Right cardiac atrium (tissue), 5 donors: ENCODE data around the gene TPCN2. TPM values are rescaled to one million over a fixed set of nuclear protein-coding genes. Genes with fewer than 3 reads are reported as not detected.

Experiments
- ATAC-seq, 2 donors: fragments of 200-7000 bp; cut with Tn5 transposase; one replicate each; pipeline versions ENCODE4 v1.8.0 to v1.9.1; 2020; ENCODE audit warnings: moderate library complexity in 2 of 2, mild to moderate bottlenecking in 1 of 2
- DNase-seq, 3 donors: peaks; one replicate each; pipeline ENCODE4 v3.0.0-alpha.2; 2020
- H3K27ac ChIP-seq: one replicate; pipeline ENCODE4 v1.5.1; 2013; ENCODE audit warnings: mild to moderate bottlenecking, low read length, control low read depth, moderate library complexity
- H3K27me3 ChIP-seq: one replicate; pipeline ENCODE4 v1.6.1; 2013; ENCODE audit not compliant: control insufficient read depth, insufficient read depth
- H3K4me1 ChIP-seq: one replicate; pipeline ENCODE4 v1.6.1; 2013; ENCODE audit warnings: low read length; ENCODE audit not compliant: control insufficient read depth, insufficient read depth
- H3K4me3 ChIP-seq: one replicate; pipeline ENCODE4 v1.5.1; 2013; ENCODE audit warnings: low read length, control low read depth
- H3K9me3 ChIP-seq: one replicate; pipeline ENCODE4 v1.6.1; 2013; ENCODE audit warnings: low read length; ENCODE audit not compliant: control insufficient read depth
- WGBS: extraction: QIAGEN DNeasy Blood & Tissue Kit; methylation state at CpG from one replicate; pipeline ENCODE4 v1.1.7; 2013; 5-methylcytosine and 5-hydroxymethylcytosine counted together
- intact Hi-C, 4 donors: fragments of 100-400 bp; cut with DNase I; formaldehyde crosslinking; loops; one replicate each; pipeline versions ENCODE4 v1.11.0 to v1.14.0; 2022 to 2023
- polyA plus RNA-seq: library from polyadenylated mRNA; stranded (reverse); fragments of 200-250 nt; gene quantifications from one replicate; pipeline ENCODE4 v1.2.3, GENCODE V29; 2013
- total RNA-seq, 4 donors: library from RNA; stranded (reverse); fragmentation: NEBNext Ultra II Directional; extraction: Animal tissue kit (Norgen Biotek cat#: 25700); gene quantifications; one replicate each; pipeline ENCODE4 v1.2.1, GENCODE V29; 2021
- donor health status: healthy with polysubstance abuse.
- donor health status: DM: no; HTN: yes; CAD: no.
- donor health status: DM: no; HTN: no; CAD: no.
- donor health status: DM: no; HTN: yes; CAD: no; lungs with severe emphysema.
- donor health status: DM: yes; HTN: yes; CAD: no.

The TPCN2 gene
- total and polyA plus RNA-seq, 5 donors, result 7.0 to 11.1 (median 8.3) TPM

DNA sequence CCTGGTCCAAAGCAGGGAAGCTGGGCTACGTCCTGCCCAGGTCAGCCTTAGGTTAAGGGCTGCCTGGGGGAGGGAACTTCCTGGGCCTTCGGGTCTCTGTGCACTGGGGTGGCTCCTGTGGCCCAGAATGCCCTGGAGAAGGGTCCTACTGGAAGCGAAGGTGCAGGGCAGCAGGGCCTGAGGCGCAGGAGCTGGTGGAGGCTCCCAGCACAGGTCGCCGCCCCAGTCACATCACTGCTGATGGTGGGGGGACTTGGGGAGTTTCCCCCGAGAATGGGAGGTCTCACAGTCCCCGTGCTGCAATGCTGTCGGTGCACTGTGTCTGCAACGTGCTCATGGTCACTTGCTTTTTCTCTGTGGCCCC lies 106.2 kb downstream of the TPCN2 start:
- intact Hi-C loops, result no loop called here
- Histone ChIP-seq H3K4me1 (peaks cover 8% of the 10 kb centered on the region), H3K9me3 (no peaks in the 10 kb centered on the region), H3K27ac (no peak overlapping the region), H3K27me3 (no peaks in the 10 kb centered on the region), H3K4me3 (no peak overlapping the region)
- ATAC-seq (no peak), DNase-seq (no peak)
- 82% methylated on average over 10 of the region's 10 CpGs for WGBS

DNA sequence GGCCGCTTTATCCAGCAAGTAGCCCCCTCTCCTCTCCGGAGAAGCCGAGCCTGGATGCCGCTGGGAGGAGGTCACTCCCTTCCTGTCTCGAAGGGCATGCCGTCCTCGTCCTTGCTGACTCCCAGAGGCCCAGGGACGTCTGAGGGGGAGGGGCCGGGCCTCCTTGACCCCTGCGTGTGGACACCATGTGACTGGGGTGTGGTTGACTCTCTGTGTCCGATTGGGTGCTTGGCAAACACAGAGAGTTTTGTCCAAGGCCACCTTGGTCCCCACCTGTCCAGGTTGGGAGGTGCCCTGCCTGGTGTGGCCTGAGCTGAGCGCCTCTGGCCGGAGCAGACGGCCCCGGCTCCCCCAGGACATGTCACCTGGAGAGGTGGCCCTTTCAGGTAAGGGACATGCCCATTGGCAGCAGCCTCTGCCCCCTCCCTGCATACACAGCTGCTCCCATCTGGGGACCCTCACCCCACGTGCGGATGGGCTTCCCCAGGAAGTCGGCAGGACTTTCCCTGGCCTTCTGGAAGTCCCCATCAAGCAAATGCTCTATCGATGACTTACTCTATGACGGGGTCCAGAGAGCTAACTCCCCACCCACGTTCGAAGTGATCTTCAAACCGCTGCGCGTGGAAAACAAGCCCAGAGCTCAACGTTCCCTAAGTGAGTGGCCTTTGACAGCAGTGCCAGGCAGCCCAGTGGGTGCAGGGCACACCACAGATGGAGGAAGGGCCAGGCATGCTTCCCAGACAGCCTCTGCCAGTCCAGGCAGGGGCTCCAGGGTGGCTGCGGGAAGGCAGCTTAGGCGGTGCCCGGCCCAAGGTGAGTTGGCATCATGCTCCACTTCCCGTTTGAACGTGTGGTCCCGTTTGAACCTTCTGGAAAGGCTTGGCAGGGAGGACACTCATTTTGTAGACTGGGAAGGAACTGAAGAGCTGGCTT lies 106.8 kb downstream of the TPCN2 start, which contains the start of gene SMIM38:
TSS of gene SMIM38 (plus strand) at position 634 of the 933 bp plus-strand sequence. CDS start 1,912 bp downstream, outside the sequence.
- intact Hi-C loops, result no loop called here
- Histone ChIP-seq H3K27ac (no peak within 1 kb of the TSS), H3K4me3 (no peak within 1 kb of the TSS), H3K4me1 (peaks cover 8% of the 10 kb centered on the region), H3K27me3 (no peaks in the 10 kb centered on the region), H3K9me3 (no peaks in the 10 kb centered on the region)
- peak in 1 of 3 donors; percentile 43 for DNase-seq
- no peak for ATAC-seq
- WGBS, result 59% methylated on average over 32 of the region's 32 CpGs

- no peak overlapping the region for H3K27ac ChIP-seq
- ATAC-seq (no peak), DNase-seq (peak in 1 of 3 donors; percentile 64)
- H3K9me3 ChIP-seq, result no peaks in the 10 kb centered on the region
- 64% methylated on average over 13 of the region's 13 CpGs for WGBS
- H3K4me3 ChIP-seq, result no peak overlapping the region
- H3K4me1 ChIP-seq, result peaks cover 11% of the 10 kb centered on the region
- H3K27me3 ChIP-seq, result no peaks in the 10 kb centered on the region
- intact Hi-C loops, result no loop called here
Observed at GRCh38 chr11:69156235-69156639, 107.5 kb downstream of the TPCN2 start.

GRCh38 chr11:69156673-69157155 lies 108.0 kb downstream of the TPCN2 start:
- H3K4me1 ChIP-seq, result peaks cover 11% of the 10 kb centered on the region
- WGBS, result 66% methylated on average over 15 of the region's 15 CpGs
- peak in 2 of 3 donors; percentile 53 to 64 for DNase-seq
- peak; percentile 23 to 48 for ATAC-seq
- H3K27me3 ChIP-seq, result no peaks in the 10 kb centered on the region
- H3K4me3 ChIP-seq, result no peak overlapping the region
- H3K27ac ChIP-seq, result peak overlapping the region; percentile 46
- intact Hi-C loops, result no loop called here
- H3K9me3 ChIP-seq, result no peaks in the 10 kb centered on the region

DNA sequence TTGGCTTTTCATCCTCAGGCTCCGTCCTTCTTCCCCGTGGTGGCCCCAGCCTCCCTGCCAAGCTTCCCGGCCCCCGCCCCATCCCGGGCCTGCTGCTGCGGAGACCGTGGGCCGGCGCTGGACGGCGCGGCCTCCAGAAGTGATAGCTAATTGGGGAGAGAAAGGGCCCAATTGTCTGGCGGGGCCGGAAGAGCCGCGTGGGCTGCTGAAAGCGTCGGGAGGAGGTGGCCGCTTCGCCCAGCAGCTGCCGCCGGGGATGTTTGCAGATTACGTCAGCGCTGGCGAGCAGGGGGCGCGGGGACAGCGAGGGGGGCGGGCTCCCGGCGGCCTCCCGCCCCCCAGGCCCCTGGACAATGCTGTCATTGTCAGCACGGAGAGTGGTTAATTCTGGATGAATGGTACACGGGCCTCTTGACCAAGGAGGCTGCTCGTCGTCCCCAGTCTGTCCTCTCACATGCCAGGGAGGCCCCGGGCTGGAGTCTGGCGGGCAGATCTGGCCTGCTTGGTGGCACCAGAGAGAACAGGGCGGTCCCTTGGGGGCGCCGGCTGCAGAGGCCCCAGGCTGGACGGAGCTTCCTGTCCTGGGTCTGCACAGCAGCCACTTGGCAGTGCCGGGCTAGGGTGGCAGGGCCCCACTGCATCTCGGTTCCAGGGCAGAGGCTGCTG lies 108.6 kb downstream of the TPCN2 start:
- WGBS, result 14% methylated on average over 44 of the region's 44 CpGs
- peak overlapping the region; percentile 46 for H3K27ac ChIP-seq
- intact Hi-C loops, result no loop called here

GRCh38 chr11:69157822-69158231 lies 109.1 kb downstream of the TPCN2 start:
- Histone ChIP-seq H3K27ac (no peak overlapping the region), H3K27me3 (no peaks in the 10 kb centered on the region), H3K4me3 (no peak overlapping the region), H3K4me1 (peaks cover 11% of the 10 kb centered on the region), H3K9me3 (no peaks in the 10 kb centered on the region)
- DNase-seq, result no peak
- intact Hi-C loops, result no loop called here
- ATAC-seq, result peak in 1 of 2 donors; percentile 3
- 77% methylated on average over 15 of the region's 15 CpGs for WGBS

More for the DNA sequence above, 108.6 kb downstream of the TPCN2 start:
- ATAC-seq, result peak; percentile 83 to 88
- Histone ChIP-seq H3K9me3 (no peaks in the 10 kb centered on the region), H3K27me3 (no peaks in the 10 kb centered on the region), H3K4me3 (no peak overlapping the region), H3K4me1 (peaks cover 11% of the 10 kb centered on the region)
- peak; percentile 88 to 92 (median 90) for DNase-seq

DNA sequence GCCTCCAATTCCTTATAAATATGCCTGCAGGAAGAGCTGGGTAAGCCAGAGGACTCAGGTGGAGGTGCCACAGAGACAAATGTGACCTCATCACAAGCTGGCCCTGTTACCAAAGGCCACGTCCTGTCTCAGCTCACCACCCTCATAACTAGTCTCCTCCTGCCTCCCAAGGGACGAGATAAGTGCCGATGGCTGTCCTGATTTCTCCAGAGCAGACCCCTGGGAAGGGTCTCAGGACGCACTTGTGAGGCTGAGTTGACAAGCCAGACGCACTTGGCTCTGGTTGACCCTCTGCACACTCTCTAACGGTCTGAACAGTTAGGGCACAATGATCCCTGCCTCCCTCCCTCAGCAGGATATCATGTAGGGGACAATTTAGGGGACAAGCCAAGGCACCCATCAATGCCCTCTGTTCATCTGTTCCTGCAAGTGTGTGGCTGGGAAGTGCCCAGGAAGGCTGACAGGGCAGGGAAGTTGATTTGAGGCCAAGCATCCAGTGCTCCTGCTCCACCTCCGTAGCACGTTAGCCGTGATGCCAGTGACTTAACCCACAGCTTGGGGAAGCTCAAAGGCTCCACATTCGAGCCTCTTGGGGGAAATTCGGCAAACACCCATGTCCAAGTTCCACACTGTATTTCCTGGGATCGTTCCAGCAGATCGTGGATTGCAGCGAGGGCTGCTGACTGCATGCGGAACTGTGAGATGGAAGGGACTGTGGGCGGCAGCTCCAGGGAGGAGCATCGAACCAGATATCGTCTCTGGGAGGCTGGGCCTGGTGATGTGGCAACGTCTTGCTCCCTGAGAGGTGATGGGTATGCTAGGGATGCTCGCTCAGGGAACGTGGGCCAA lies 109.8 kb downstream of the TPCN2 start:
- ATAC-seq (no peak), DNase-seq (peak in 1 of 3 donors; percentile 47)
- Histone ChIP-seq H3K4me1 (peaks cover 11% of the 10 kb centered on the region), H3K27me3 (no peaks in the 10 kb centered on the region), H3K9me3 (no peaks in the 10 kb centered on the region), H3K4me3 (no peak overlapping the region), H3K27ac (no peak overlapping the region)
- WGBS, result 67% methylated on average over 21 of the region's 21 CpGs
- intact Hi-C loops, result no loop called here

DNA sequence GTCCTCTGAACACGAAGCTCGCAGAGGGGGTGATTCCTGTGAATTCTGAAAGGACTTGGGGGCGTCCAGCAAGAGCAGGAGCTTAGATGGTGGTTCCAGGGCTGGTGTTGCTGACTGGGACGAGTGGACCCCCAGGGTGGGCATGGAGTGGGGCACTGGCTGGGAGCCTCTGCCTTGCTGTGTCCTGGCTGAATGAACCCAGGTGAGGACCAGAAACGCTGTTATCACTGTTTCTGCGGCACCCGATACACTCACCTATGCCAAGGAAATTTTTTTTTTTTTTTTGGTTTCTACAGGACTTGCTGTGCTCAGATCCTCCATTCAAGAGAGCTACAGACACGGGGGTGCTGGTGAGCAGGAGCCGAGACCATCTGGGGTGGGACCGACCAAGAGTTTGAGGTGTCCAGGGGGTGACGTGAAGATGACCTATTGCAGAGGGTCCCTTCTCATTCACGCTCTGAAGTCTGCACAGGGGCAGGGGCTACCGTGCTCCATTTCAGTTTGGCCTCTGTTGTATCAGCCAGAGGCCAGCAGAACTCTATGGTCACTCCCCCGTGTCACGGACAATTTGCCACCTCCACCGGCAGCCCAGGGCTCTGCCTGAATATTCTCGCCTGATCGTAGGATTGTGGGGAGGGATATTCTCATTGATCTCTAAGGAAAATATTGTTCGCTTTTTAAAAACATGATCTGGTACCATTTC lies 110.6 kb downstream of the TPCN2 start:
- 89% methylated on average over 19 of the region's 19 CpGs for WGBS
- H3K9me3 ChIP-seq, result no peaks in the 10 kb centered on the region
- no peaks in the 10 kb centered on the region for H3K27me3 ChIP-seq
- H3K4me1 ChIP-seq, result peaks cover 11% of the 10 kb centered on the region
- H3K4me3 ChIP-seq, result no peak overlapping the region
- DNase-seq (no peak), ATAC-seq (no peak)
- no peak overlapping the region for H3K27ac ChIP-seq
- intact Hi-C loops, result no loop called here

GRCh38 chr11:69160296-69161116 lies 111.8 kb downstream of the TPCN2 start:
- Histone ChIP-seq H3K4me1 (peaks cover 11% of the 10 kb centered on the region), H3K9me3 (no peaks in the 10 kb centered on the region), H3K27ac (no peak overlapping the region), H3K27me3 (no peaks in the 10 kb centered on the region), H3K4me3 (no peak overlapping the region)
- no peak for DNase-seq
- intact Hi-C loops, result no loop called here
- no peak for ATAC-seq
- WGBS, result 76% methylated on average over 15 of the region's 15 CpGs

- ATAC-seq (no peak), DNase-seq (no peak)
- intact Hi-C loops, result no loop called here
- no peak overlapping the region for H3K4me3 ChIP-seq
- H3K27me3 ChIP-seq, result no peaks in the 10 kb centered on the region
- no peak overlapping the region for H3K27ac ChIP-seq
- H3K9me3 ChIP-seq, result no peaks in the 10 kb centered on the region
- H3K4me1 ChIP-seq, result peaks cover 7% of the 10 kb centered on the region
- 41% methylated on average over 5 of the region's 5 CpGs for WGBS
Observed at GRCh38 chr11:69161117-69161407, 112.3 kb downstream of the TPCN2 start.
